Measurements from ENCODE around the gene ATG4A.

Gene ATG4A

DNA sequence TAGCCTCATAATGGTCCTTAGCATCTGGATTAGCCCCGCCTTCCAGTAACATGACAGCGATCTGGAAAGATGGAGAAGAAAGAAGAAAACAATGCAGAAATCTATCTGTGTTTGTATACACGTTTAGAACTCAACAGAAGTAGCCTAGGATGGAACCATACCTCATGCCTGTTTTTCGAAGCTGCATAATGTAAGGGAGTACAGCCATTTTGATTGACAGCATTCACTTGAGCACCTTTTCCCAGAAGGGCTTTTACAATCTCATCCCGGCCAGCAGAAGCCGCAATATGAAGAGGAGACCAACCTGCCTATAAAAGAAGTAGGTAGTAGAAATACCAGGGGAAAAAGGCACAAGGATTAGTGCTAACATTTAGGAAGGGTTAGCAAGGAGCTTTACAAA, 3.8 kb upstream of the ATG4A start:
- no peak for ATAC-seq
- TF ChIP-seq ZNF70 (CRISPR knock-in tag; IDR thresholded peaks at IDR 0.05) (no peak), GLIS3 (CRISPR knock-in tag; IDR thresholded peaks at IDR 0.05) (no peak), ZFP30 (CRISPR knock-in tag; IDR thresholded peaks at IDR 0.05) (no peak), TCF4 (CRISPR knock-in tag; IDR thresholded peaks at IDR 0.05; ENCODE audit: borderline replicate concordance) (no peak), RARB (CRISPR knock-in tag; IDR thresholded peaks at IDR 0.05) (no peak), BACH2 (CRISPR knock-in tag; IDR thresholded peaks at IDR 0.05; ENCODE audit: borderline replicate concordance) (no peak), ISL1 (CRISPR knock-in tag; IDR thresholded peaks at IDR 0.05) (no peak), ARNTL (CRISPR knock-in tag; IDR thresholded peaks at IDR 0.05; ENCODE audit: borderline replicate concordance, low read depth) (no peak), ESRRG (CRISPR knock-in tag; IDR thresholded peaks at IDR 0.05) (no peak), ZNF8 (CRISPR knock-in tag; IDR thresholded peaks at IDR 0.05) (no peak), CSDC2 (CRISPR knock-in tag; IDR thresholded peaks at IDR 0.05) (no peak), PPARA (CRISPR knock-in tag; IDR thresholded peaks at IDR 0.05; ENCODE audit: borderline replicate concordance) (no peak), ZNF565 (CRISPR knock-in tag; conservative IDR thresholded peaks at IDR 0.05; ENCODE audit: low read depth) (no peak), TOX (CRISPR knock-in tag; IDR thresholded peaks at IDR 0.05; ENCODE audit: borderline replicate concordance) (no peak)
- TF ChIP-seq, protein P1, sequence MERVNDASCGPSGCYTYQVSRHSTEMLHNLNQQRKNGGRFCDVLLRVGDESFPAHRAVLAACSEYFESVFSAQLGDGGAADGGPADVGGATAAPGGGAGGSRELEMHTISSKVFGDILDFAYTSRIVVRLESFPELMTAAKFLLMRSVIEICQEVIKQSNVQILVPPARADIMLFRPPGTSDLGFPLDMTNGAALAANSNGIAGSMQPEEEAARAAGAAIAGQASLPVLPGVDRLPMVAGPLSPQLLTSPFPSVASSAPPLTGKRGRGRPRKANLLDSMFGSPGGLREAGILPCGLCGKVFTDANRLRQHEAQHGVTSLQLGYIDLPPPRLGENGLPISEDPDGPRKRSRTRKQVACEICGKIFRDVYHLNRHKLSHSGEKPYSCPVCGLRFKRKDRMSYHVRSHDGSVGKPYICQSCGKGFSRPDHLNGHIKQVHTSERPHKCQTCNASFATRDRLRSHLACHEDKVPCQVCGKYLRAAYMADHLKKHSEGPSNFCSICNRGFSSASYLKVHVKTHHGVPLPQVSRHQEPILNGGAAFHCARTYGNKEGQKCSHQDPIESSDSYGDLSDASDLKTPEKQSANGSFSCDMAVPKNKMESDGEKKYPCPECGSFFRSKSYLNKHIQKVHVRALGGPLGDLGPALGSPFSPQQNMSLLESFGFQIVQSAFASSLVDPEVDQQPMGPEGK (CRISPR knock-in tag; IDR thresholded peaks at IDR 0.05; ENCODE audit: borderline replicate concordance), result no peak
- TF ChIP-seq, protein P2, sequence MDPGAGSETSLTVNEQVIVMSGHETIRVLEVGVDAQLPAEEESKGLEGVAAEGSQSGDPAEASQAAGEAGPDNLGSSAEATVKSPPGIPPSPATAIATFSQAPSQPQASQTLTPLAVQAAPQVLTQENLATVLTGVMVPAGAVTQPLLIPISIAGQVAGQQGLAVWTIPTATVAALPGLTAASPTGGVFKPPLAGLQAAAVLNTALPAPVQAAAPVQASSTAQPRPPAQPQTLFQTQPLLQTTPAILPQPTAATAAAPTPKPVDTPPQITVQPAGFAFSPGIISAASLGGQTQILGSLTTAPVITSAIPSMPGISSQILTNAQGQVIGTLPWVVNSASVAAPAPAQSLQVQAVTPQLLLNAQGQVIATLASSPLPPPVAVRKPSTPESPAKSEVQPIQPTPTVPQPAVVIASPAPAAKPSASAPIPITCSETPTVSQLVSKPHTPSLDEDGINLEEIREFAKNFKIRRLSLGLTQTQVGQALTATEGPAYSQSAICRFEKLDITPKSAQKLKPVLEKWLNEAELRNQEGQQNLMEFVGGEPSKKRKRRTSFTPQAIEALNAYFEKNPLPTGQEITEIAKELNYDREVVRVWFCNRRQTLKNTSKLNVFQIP (CRISPR knock-in tag; IDR thresholded peaks at IDR 0.05; ENCODE audit: borderline replicate concordance, low read depth), result no peak
- TF ChIP-seq, protein P3, sequence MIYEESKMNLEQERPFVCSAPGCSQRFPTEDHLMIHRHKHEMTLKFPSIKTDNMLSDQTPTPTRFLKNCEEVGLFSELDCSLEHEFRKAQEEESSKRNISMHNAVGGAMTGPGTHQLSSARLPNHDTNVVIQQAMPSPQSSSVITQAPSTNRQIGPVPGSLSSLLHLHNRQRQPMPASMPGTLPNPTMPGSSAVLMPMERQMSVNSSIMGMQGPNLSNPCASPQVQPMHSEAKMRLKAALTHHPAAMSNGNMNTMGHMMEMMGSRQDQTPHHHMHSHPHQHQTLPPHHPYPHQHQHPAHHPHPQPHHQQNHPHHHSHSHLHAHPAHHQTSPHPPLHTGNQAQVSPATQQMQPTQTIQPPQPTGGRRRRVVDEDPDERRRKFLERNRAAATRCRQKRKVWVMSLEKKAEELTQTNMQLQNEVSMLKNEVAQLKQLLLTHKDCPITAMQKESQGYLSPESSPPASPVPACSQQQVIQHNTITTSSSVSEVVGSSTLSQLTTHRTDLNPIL (CRISPR knock-in tag; IDR thresholded peaks at IDR 0.05; ENCODE audit: low read depth), result no peak
- TF ChIP-seq, protein P4, sequence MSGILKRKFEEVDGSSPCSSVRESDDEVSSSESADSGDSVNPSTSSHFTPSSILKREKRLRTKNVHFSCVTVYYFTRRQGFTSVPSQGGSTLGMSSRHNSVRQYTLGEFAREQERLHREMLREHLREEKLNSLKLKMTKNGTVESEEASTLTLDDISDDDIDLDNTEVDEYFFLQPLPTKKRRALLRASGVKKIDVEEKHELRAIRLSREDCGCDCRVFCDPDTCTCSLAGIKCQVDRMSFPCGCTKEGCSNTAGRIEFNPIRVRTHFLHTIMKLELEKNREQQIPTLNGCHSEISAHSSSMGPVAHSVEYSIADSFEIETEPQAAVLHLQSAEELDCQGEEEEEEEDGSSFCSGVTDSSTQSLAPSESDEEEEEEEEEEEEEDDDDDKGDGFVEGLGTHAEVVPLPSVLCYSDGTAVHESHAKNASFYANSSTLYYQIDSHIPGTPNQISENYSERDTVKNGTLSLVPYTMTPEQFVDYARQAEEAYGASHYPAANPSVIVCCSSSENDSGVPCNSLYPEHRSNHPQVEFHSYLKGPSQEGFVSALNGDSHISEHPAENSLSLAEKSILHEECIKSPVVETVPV (CRISPR knock-in tag; IDR thresholded peaks at IDR 0.05), result no peak
- TF ChIP-seq, protein P5, sequence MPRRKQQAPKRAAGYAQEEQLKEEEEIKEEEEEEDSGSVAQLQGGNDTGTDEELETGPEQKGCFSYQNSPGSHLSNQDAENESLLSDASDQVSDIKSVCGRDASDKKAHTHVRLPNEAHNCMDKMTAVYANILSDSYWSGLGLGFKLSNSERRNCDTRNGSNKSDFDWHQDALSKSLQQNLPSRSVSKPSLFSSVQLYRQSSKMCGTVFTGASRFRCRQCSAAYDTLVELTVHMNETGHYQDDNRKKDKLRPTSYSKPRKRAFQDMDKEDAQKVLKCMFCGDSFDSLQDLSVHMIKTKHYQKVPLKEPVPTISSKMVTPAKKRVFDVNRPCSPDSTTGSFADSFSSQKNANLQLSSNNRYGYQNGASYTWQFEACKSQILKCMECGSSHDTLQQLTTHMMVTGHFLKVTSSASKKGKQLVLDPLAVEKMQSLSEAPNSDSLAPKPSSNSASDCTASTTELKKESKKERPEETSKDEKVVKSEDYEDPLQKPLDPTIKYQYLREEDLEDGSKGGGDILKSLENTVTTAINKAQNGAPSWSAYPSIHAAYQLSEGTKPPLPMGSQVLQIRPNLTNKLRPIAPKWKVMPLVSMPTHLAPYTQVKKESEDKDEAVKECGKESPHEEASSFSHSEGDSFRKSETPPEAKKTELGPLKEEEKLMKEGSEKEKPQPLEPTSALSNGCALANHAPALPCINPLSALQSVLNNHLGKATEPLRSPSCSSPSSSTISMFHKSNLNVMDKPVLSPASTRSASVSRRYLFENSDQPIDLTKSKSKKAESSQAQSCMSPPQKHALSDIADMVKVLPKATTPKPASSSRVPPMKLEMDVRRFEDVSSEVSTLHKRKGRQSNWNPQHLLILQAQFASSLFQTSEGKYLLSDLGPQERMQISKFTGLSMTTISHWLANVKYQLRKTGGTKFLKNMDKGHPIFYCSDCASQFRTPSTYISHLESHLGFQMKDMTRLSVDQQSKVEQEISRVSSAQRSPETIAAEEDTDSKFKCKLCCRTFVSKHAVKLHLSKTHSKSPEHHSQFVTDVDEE (CRISPR knock-in tag; IDR thresholded peaks at IDR 0.05), result no peak

DNA sequence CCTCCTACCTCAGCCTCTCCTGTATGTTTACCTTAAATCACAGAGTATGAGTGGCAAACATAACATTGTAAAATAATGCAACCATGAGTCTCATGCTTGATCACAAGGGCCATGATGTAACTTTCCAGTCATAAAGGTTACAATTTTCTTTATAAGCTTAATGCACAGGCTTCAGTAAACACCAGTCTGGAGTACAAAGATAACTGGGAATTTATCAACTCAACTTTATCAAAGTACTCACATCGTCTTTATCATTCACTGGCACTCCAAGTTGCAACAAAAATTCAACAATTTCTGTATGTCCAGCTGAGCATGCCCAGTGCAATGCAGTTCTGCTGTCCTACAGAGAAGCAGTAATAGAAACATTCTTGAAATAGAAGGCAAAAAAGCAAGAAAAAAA, 3.1 kb upstream of the ATG4A start:
- no peak for ATAC-seq
- TF ChIP-seq RARB (CRISPR knock-in tag; IDR thresholded peaks at IDR 0.05), result no peak
- TF ChIP-seq, protein P4 (CRISPR knock-in tag; IDR thresholded peaks at IDR 0.05), result no peak
- TF ChIP-seq, protein P1 (CRISPR knock-in tag; IDR thresholded peaks at IDR 0.05; ENCODE audit: borderline replicate concordance), result no peak
- no peak for TF ChIP-seq ZFP30 (CRISPR knock-in tag; IDR thresholded peaks at IDR 0.05)
- no peak for TF ChIP-seq SNAI2 (CRISPR knock-in tag; IDR thresholded peaks at IDR 0.05)
